ENCODE measurements around the gene IRX1.

The IRX1 gene

DNA sequence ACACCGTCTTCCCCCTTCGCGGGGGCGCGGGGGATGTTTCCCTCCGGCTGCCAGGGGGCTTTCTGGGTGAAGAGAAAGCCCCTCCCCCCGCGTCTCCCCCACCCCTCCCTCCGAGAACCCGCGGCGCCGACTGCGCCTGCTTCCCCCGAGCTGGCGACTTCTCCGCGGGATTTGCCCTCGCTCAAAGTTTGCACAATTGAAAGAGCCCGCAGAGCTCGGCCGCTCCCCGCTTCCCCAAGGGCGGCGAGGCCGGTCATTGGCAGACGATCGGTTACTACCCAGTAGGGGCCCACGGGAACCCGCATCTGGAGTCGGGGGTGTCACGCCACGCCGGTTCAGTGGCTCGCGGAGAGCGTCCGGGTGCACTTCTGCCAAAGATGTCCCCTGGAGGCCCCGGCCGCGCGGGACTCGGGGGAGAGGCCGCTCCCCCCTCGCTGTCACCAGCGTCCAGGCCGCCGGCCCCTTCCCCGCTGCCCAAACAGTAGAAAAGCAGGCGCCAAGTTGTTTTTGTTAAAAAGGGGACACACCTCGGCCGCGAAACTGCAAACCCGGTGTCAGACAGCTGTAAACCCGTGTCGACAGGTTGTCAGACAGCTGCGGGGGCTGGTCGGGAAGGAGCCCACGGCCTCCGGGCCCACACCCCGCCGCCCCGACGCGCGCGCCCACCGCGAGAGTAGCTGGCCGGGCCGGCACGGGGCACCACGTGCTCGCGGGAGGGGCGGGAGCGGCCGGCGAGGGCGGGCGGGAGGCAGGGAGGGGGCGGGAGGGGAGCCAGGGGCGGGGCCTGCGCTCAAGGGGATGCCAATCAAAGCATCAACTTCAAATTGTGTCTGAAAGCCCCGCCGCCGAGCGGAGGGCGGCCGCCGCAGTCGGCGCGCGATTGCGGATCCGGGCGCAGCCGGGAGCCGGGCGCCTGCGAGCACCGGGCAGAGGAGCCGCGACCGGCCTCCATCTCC is at the start of gene IRX1:
Gene IRX1 (plus strand): TSS at position 827 of the 956 bp plus-strand sequence. CDS start 274 bp downstream, outside the sequence.
- DNase-seq = no peak

DNA sequence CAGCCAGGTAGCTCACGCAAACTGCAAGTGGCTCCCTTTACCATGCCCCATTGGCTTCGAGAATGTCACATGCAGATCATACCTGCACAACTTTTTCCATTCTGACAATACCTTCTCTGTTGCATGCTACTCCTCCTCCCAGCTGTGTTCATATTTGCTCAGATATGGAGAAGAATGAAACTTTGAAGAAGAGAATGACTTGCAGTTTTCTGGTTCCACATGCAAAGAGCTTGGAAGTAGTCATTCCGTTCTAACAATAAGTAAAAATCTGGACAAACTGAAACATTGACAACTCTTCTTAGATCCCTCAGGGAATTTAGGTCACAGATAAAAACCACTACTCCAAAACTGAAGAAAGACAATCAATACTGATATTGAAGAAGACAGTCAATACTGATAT is 49.6 kb upstream of the IRX1 start:
- no peak for DNase-seq

DNA sequence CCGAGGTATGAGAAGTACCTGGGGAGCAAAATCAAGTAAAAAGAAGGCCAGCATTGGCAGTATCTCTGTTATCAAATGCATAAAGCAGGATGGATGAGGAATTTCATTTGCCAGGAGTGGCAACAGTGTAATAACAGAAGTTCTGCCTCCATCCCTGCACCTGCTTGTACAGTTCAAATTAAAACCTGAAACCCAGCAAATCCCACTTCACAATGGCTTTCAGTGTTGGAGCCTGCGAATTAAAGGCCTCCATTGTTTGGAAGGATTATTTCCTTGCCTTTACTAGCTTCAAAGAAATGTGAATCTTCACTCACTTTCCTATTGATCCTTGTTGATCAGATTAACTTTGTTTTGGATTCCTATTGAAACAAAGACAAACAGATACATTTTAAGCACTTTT is 31.5 kb upstream of the IRX1 start:
- no peak for DNase-seq

GRCh38 chr5:3564827-3565518 is 30.7 kb upstream of the IRX1 start:
- DNase-seq = no peak

GRCh38 chr5:3584724-3585531 is 10.7 kb upstream of the IRX1 start:
- no peak for DNase-seq

GRCh38 chr5:3590161-3590966 is 5.3 kb upstream of the IRX1 start:
- no peak for DNase-seq

DNA sequence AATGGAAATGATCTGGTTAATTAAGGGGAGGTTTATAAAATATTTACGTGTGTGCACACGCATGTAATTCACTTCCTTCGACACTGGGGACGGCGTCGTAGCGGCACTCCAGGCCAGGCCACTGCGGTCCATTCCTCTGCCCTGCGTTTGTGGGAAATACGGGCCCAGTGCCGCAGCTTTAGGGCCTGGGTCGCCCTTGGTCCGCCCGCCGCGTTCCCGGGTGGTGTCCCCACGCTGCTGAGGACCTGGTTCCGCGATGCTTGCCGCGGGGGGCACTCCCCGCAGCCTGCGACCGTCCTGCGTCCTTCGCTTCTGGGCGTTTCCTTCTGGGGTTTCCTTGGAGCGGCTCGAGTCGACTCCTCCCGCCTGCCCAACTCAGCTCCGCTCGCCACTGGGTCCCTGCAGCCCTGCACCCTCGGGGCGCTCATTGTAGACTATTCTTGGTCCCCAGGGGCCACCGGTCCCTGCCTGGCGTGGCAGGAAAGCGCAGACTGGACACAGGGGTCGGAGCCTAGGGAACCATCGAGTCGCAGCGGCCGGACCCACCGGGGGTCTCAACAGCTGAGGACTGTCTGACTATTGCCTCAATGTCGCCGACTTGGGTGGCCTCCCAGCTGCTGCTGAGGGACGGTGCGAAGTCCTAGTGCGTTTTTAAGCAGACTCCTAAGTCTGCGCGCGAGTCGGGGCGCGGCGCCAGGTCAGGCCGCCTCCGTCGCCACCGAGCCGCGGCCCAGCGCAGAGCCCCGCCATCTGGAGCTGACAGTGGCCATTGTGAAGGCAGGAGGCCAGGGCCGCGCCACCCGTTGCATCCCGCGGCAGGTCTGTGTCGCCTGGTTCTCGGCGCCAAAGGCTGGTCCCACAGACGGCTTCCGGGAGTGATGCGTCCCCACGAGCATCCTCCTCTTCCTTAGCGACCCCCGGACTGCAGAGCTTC is 4.4 kb upstream of the IRX1 start:
- DNase-seq = no peak

DNA sequence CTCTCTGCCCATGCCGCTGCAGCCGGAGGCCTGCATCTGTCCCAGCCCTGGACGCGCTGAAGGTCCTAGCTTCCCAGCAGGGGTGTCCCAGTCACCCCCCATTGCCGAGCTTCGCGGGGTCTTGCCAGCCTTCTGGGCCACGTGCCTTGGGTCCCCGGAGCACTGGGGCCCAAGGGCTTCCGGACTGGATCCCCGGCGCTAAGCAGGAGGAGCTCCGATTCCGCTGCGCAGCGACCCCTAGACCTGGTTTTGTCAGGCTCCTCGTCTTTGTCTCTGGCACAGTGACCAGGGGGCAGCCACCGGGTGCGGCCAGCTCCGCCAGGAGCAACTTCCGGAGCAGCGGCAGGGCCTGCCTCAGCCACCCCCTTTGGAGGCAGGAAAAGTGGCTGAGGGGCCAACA is 3.3 kb upstream of the IRX1 start:
- no peak for DNase-seq

GRCh38 chr5:3593771-3594509 is 1.7 kb upstream of the IRX1 start:
- no peak for DNase-seq

DNA sequence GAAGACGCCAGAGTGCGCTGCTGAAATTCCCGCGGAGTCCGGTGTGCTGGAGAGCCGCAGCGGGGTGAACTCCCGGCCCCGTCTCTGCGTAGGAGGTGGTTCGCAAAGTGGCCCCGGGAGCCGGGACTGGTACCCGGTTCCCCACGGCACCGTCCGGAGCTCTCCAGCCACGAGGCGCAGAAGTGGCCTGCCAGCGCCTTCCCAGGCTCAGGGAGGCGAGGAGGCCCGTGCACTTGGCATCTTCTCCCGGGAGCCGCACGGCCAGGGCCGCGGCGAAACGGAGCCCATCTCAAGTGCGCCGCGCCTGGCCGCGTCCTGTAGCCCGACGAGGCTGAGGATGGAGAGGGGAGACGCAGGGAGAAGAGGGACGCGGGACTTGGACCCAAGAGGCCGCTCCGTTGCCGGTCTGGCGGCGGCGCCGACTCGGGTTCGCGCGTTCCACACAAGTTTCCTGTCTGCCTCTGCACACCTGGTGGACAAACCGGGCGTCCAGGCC is 1.1 kb upstream of the IRX1 start:
- DNase-seq = no peak

GRCh38 chr5:3596261-3596825 is 711 bp downstream of the IRX1 start:
- DNase-seq = no peak

DNA sequence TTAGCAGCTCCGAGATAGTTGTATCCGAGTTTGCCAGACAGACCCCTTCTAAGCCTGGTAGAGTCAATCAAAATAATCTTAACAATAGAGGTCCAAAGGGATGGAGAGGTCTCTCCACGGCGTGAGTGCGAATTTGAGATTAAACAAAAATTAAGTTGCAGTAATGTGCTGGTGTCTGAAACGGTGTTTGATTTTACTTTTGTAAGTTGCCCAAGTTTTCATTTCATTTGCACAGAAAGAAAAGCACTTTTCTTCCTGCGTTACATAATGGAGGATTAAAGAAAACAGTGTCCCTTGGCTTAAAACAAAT is 1.2 kb downstream of the IRX1 start:
- DNase-seq = no peak

DNA sequence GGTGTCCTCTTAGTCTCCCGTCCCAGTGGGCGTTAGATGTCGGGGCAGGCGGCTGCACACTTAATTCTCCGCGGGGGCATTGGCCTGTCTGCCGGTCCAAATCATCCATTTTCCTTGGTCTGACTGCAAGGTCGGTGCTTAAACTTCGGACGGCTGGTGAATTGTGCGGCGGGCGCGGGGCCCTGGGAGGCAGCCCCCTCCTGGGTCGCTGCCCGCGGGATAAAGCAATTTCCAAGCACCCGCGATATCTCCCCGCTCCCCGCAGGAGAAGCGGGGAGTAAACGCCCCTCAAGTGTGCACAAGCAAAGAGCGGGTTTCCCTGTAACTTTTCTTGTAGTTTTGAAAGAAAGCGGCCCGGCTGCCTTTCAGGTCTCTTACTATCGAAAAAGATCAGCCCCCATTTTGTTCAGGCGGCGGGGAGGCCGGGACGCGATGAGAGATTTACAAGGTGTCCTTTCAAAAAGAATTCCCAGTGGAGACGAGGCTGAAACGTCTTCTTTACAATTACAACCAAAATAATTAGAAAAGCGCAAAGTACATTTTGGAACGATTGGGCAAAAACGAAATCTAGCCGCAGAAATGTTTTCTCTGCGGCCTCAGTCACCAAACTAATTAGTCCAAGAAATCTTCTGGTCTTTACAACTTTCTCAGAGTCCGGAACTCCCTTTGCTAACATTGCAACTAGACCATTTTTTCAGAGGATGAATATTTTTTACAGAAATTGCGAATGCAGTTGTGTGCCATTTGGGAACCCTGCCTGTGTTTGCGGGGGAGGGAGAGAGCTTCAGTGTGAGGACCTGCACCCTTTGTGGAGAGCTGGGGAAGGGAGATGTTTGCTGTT is 1.8 kb downstream of the IRX1 start:
- DNase-seq = no peak

DNA sequence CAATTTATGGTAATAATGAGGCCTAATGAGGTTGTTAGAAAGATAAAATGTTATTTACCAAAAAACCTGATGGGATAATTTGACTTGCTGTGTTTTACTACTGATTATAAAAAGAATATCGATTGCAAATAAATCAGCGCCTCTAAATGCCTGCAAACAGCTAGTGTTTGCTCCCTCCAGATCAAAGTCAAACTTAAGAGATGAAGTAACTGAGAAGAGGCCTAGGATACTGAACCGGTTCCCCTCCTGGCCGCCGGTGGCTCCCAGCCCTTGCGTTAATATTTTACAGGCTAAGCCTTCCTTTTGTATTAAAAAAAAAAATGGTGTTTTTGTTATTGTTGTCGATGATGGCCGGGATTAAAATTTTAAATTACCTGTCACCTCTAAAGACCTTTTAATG is 2.6 kb downstream of the IRX1 start:
- no peak for DNase-seq

GRCh38 chr5:3598769-3599211 is 3.2 kb downstream of the IRX1 start:
- DNase-seq = no peak

GRCh38 chr5:3599226-3600105 is 3.8 kb downstream of the IRX1 start:
- DNase-seq = no peak

- DNase-seq = no peak
Measured at GRCh38 chr5:3600106-3601060, 4.8 kb downstream of the IRX1 start.

All from GDM1 (cell line).